Measurements from ENCODE around the gene POLR3E.

- TF ChIP-seq, protein P1, sequence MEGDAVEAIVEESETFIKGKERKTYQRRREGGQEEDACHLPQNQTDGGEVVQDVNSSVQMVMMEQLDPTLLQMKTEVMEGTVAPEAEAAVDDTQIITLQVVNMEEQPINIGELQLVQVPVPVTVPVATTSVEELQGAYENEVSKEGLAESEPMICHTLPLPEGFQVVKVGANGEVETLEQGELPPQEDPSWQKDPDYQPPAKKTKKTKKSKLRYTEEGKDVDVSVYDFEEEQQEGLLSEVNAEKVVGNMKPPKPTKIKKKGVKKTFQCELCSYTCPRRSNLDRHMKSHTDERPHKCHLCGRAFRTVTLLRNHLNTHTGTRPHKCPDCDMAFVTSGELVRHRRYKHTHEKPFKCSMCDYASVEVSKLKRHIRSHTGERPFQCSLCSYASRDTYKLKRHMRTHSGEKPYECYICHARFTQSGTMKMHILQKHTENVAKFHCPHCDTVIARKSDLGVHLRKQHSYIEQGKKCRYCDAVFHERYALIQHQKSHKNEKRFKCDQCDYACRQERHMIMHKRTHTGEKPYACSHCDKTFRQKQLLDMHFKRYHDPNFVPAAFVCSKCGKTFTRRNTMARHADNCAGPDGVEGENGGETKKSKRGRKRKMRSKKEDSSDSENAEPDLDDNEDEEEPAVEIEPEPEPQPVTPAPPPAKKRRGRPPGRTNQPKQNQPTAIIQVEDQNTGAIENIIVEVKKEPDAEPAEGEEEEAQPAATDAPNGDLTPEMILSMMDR (IDR thresholded peaks at IDR 0.05; ENCODE audit: extremely low read depth in 1 of 2, insufficient read depth in 1 of 2, low read depth in 1 of 2, low read length in 2 of 2), result no peak
- no peak for TF ChIP-seq EZH2 (IDR thresholded peaks at IDR 0.05; ENCODE audit: borderline replicate concordance, low read depth, low read length, severe bottlenecking)
- no peak for TF ChIP-seq POLR2AphosphoS5 (IDR thresholded peaks at IDR 0.05; ENCODE audit: insufficient read depth, low read depth, low read length)
- TF ChIP-seq POLR2A (IDR thresholded peaks at IDR 0.05; ENCODE audit: low read depth, low read length), result no peak
- TF ChIP-seq GATA2 (IDR thresholded peaks at IDR 0.05; ENCODE audit: insufficient read depth, insufficient read length, low read depth, low read length), result no peak
- TF ChIP-seq JUN (IDR thresholded peaks at IDR 0.05; ENCODE audit: borderline replicate concordance, insufficient read depth, insufficient read length, low read depth), result no peak
- TF ChIP-seq MYC (IDR thresholded peaks at IDR 0.05; ENCODE audit: low read depth, low read length), result no peak
- TF ChIP-seq, protein P2, sequence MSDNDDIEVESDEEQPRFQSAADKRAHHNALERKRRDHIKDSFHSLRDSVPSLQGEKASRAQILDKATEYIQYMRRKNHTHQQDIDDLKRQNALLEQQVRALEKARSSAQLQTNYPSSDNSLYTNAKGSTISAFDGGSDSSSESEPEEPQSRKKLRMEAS (IDR thresholded peaks at IDR 0.05; ENCODE audit: insufficient read depth, insufficient read length), result no peak
- no peak for TF ChIP-seq FOS (IDR thresholded peaks at IDR 0.05; ENCODE audit: borderline replicate concordance, insufficient read depth, low read length)
Measured at GRCh38 chr16:22323173-22323958, 26.2 kb downstream of the POLR3E start.
